Endothelial cell of umbilical vein (primary cell): Measurements from ENCODE around the gene LYRM7. TPM values are rescaled to one million over a fixed set of nuclear protein-coding genes. Genes with fewer than 3 reads are reported as not detected.

Source experiments
- BruUV-seq: library from RNA; stranded (reverse); fragments of 400-500 nt; replicated peaks from 2 replicates; lab custom pipeline; 2021; lab: Mats Ljungman, UMichigan
- CTCF ChIA-PET: fragments of 300-600, 350-600 bp; sonication (Branson Sonifier 250); formaldehyde crosslinking; loops from one replicate; lab custom pipeline; 2021; ENCODE audit warnings: antibody characterized with exemption, inconsistent platforms; lab: Charles Lee
- POLR2A ChIA-PET: fragments of 300-600, 350-600 bp; sonication (Branson Sonifier 250); formaldehyde crosslinking; loops from one replicate; lab custom pipeline; 2021; ENCODE audit warnings: antibody characterized with exemption, inconsistent platforms; lab: Charles Lee
- DNase-seq: peaks from one replicate; pipeline ENCODE4 v3.0.0-alpha.2; 2011; ENCODE audit warnings: low read depth, low spot score
- FAIRE-seq: peaks from 2 replicates; lab custom pipeline; 2011; peaks lifted over from hg19 to GRCh38; lab: Jason Lieb, UNC
- H2AFZ ChIP-seq: 2 replicates; pipeline ENCODE4 v1.6.0; 2012; ENCODE audit warnings: low read depth, low read length, control low read depth, inconsistent platforms
- H3K27ac ChIP-seq: 2 replicates; pipeline ENCODE4 v1.5.1; 2011; ENCODE audit warnings: low read depth, mild to moderate bottlenecking, control low read depth, low read length, moderate library complexity; ENCODE audit not compliant: insufficient read depth
- H3K27me3 ChIP-seq, 2 experiments: 2 replicates each; pipeline versions ENCODE4 v1.6.0 to v1.6.1; 2011; ENCODE audit warnings: low read length in 2 of 2, mixed read lengths in 1 of 2; ENCODE audit not compliant: control insufficient read depth in 2 of 2, insufficient read depth in 2 of 2
- H3K36me3 ChIP-seq, 2 experiments: 2 replicates in 1 of 2; 3 replicates in 1 of 2; pipeline ENCODE4 v1.5.1; 2011; ENCODE audit warnings: low read length in 2 of 2, mild to moderate bottlenecking in 1 of 2, moderate library complexity in 1 of 2; ENCODE audit not compliant: control insufficient read depth in 2 of 2, insufficient read depth in 2 of 2; ENCODE audit errors: extremely low read depth in 1 of 2
- H3K4me1 ChIP-seq: 3 replicates; pipeline ENCODE4 v1.5.1; 2011; ENCODE audit warnings: mild to moderate bottlenecking, low read length; ENCODE audit not compliant: control insufficient read depth, insufficient read depth; ENCODE audit errors: extremely low read depth
- H3K4me2 ChIP-seq: 2 replicates; pipeline ENCODE4 v1.6.1; 2011; ENCODE audit warnings: low read length, control low read depth, mixed read lengths; ENCODE audit not compliant: insufficient read depth
- H3K4me3 ChIP-seq, 3 experiments: fragments of 200-600 bp in 1 of 3; sonication (generic), shearing (Covaris generic) in 1 of 3; replicated peaks in 1 of 3; 2 replicates each; pipeline ENCODE4 v1.5.1; 2011 to 2016; ENCODE audit warnings: control low read depth in 3 of 3, low read length in 3 of 3, mild to moderate bottlenecking in 2 of 3, inconsistent platforms in 1 of 3, low read depth in 1 of 3, moderate library complexity in 1 of 3; ENCODE audit not compliant: insufficient read depth in 1 of 3
- H3K79me2 ChIP-seq: 2 replicates; pipeline ENCODE4 v1.6.0; 2012; ENCODE audit warnings: low read length, inconsistent platforms; ENCODE audit not compliant: control insufficient read depth, insufficient read depth
- H3K9ac ChIP-seq: replicated peaks from 2 replicates; pipeline ENCODE3; 2011; ENCODE audit warnings: low read length, control low read depth; ENCODE audit not compliant: insufficient read depth; ENCODE audit errors: extremely low read depth
- H3K9me1 ChIP-seq: replicated peaks from 3 replicates; pipeline ENCODE4 v1.6.0; 2011; ENCODE audit warnings: mild to moderate bottlenecking, low read length; ENCODE audit not compliant: control insufficient read depth, insufficient read depth; ENCODE audit errors: extremely low read depth
- H3K9me3 ChIP-seq: replicated peaks from 2 replicates; pipeline ENCODE4 v1.5.1; 2012; ENCODE audit warnings: low read length, inconsistent platforms; ENCODE audit not compliant: control insufficient read depth, insufficient read depth
- H4K20me1 ChIP-seq: replicated peaks from 2 replicates; pipeline ENCODE3; 2011; ENCODE audit warnings: mild to moderate bottlenecking, low read length; ENCODE audit not compliant: control insufficient read depth, insufficient read depth; ENCODE audit errors: extremely low read depth
- EZH2 ChIP-seq: IDR thresholded peaks from 2 replicates; pipeline ENCODE4 v1.6.1; 2012; ENCODE audit warnings: borderline replicate concordance, low read depth, mild to moderate bottlenecking, moderate library complexity, low read length, inconsistent platforms; ENCODE audit not compliant: severe bottlenecking
- FOS ChIP-seq: IDR thresholded peaks from 2 replicates; pipeline ENCODE4 v1.6.1; 2011; ENCODE audit warnings: mild to moderate bottlenecking, low read length, moderate library complexity, borderline replicate concordance; ENCODE audit not compliant: insufficient read depth
- GATA2 ChIP-seq: IDR thresholded peaks from 2 replicates; pipeline ENCODE4 v1.7.0; 2011; ENCODE audit warnings: low read depth, mild to moderate bottlenecking, moderate library complexity, mixed read lengths, low read length; ENCODE audit not compliant: insufficient read length, insufficient read depth
- JUN ChIP-seq: IDR thresholded peaks from 2 replicates; pipeline ENCODE4 v1.6.1; 2011; ENCODE audit warnings: borderline replicate concordance, low read depth; ENCODE audit not compliant: insufficient read length, insufficient read depth
- MYC ChIP-seq: IDR thresholded peaks from one replicate; pipeline ENCODE4 v1.6.1; 2011; ENCODE audit warnings: mild to moderate bottlenecking, low read depth, low read length
- POLR2A ChIP-seq: IDR thresholded peaks from 2 replicates; pipeline ENCODE4 v1.6.1; 2012; ENCODE audit warnings: low read depth, mild to moderate bottlenecking, control low read depth, low read length
- POLR2AphosphoS5 ChIP-seq: IDR thresholded peaks from 2 replicates; pipeline ENCODE4 v1.6.1; 2012; ENCODE audit warnings: low read depth, mild to moderate bottlenecking, control low read depth, low read length, moderate library complexity; ENCODE audit not compliant: insufficient read depth
- dilution Hi-C: fragments of 300-500 bp; cut with MboI; formaldehyde crosslinking; loops from one replicate; pipeline ENCODE4 v1.15.0; 2019; ENCODE audit warnings: low sequenced_read_pairs; ENCODE audit not compliant: extremely low pct_ligation_motif_present
- intact Hi-C: fragments of 100-400 bp; cut with micrococcal nuclease; formaldehyde crosslinking; loops from one replicate; pipeline ENCODE4 v1.10.0; 2022
- polyA plus RNA-seq, 4 experiments: library from polyadenylated mRNA; depleted of rRNA in 3 of 4; stranded (reverse) in 3 of 4; unstranded in 1 of 4; fragments of >200 nt; gene quantifications; 2 replicates each; pipeline versions ENCODE4 v1.2.1 to v1.2.3, GENCODE V29; 2011 to 2012; ENCODE audit warnings: missing spikeins in 1 of 4
- total RNA-seq: library from RNA; stranded (reverse); gene quantifications from 2 replicates; pipeline ENCODE4 v1.2.3, GENCODE V29; 2021
- TF ChIP-seq, protein P1 (sequence below), 2 donors: IDR thresholded peaks; 1 replicate in 1 of 2; 2 replicates in 1 of 2; pipeline ENCODE4 v1.5.1; 2011; ENCODE audit warnings: low read length in 2 of 2, mild to moderate bottlenecking in 2 of 2, moderate library complexity in 2 of 2, control low read depth in 1 of 2, inconsistent platforms in 1 of 2, low read depth in 1 of 2; ENCODE audit not compliant: insufficient read depth in 1 of 2; ENCODE audit errors: extremely low read depth in 1 of 2
- TF ChIP-seq, protein P2 (sequence below): IDR thresholded peaks from 2 replicates; pipeline ENCODE4 v1.6.1; 2011; ENCODE audit not compliant: insufficient read depth, insufficient read length

Gene LYRM7
- total and polyA plus RNA-seq, 2 donors (not counting 3 experiments of a cell fraction or from before 2014, with no cell fraction given): 0.88 to 7.5 TPM

DNA sequence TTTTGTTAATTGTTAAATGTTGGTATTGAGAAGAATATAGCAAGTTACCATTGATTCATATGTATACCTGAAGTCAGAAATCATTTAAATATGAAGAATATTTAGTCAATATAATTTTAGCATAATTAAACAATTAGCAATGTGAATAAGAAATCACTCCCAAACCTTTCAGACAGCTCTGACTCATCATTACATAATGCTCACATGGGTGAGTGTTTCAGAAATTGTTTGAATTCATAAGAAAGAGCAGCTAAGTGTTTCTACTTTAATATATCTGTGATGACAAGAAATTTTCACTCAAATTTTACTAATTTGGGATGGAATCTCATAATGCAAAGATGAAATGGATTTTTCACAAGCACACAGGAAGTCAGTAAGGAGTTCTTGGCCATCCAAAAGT lies 51.1 kb downstream of the LYRM7 start:
- Histone ChIP-seq H3K4me2 (no peak overlapping the region), H3K27ac (no peak overlapping the region), H3K4me3 (no peak overlapping the region), H3K79me2 (no peaks in the 10 kb centered on the region), H3K27me3 (no peaks in the 10 kb centered on the region), H3K4me1 (no peaks in the 10 kb centered on the region), H2AFZ (no peak overlapping the region), H3K9ac (no peak overlapping the region), H4K20me1 (no peaks in the 10 kb centered on the region), H3K36me3 (no peaks in the 10 kb centered on the region), H3K9me3 (no peaks in the 10 kb centered on the region), H3K9me1 (no peaks in the 10 kb centered on the region)
- BruUV-seq: no TSS peak
- intact Hi-C loops (no loop called here), dilution Hi-C loops (no loop called here)
- ChIA-PET POLR2A (no interaction called here), CTCF (interaction anchor here (0.8 to 1.6 kb wide), 5 partner anchors 8 to 50 kb away, joined by 3 to 6 read pairs (median 3); partner anchors contain the start of gene CDC42SE2)
- FAIRE-seq (peak; percentile 15), DNase-seq (peak; percentile 34)
- no peak for TF ChIP-seq GATA2
- peak; percentile 64 for TF ChIP-seq FOS
- TF ChIP-seq JUN: peak; percentile 32
- TF ChIP-seq MYC: no peak

DNA sequence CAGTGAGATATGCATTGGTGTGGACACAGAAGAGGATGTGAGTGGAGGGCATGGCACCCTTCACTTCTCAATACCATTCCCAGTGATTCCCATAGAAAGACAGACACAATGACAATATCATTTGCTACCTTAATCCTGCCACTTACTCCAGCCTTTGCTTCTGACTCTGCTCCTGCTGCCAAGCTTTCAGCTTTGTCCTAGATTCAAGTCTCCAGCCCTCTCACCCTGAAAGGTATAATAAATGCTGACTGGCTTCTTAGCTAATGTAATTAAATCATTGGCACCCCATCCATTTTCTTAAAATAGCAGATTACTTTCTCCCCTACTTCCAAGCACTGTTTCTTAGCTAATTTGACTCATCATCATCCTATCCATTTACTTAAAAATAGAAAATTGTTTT lies 52.0 kb downstream of the LYRM7 start:
- Histone ChIP-seq H3K27ac (no peak overlapping the region), H2AFZ (no peak overlapping the region), H3K9me1 (no peaks in the 10 kb centered on the region), H3K79me2 (no peaks in the 10 kb centered on the region), H3K9ac (no peak overlapping the region), H3K4me3 (no peak overlapping the region), H3K27me3 (no peaks in the 10 kb centered on the region), H3K4me1 (no peaks in the 10 kb centered on the region), H4K20me1 (no peaks in the 10 kb centered on the region), H3K9me3 (no peaks in the 10 kb centered on the region), H3K4me2 (no peak overlapping the region), H3K36me3 (no peaks in the 10 kb centered on the region)
- no peak for DNase-seq
- TF ChIP-seq GATA2: no peak
- TF ChIP-seq EZH2: no peak
- no peak for TF ChIP-seq POLR2A
- TF ChIP-seq, protein P1, sequence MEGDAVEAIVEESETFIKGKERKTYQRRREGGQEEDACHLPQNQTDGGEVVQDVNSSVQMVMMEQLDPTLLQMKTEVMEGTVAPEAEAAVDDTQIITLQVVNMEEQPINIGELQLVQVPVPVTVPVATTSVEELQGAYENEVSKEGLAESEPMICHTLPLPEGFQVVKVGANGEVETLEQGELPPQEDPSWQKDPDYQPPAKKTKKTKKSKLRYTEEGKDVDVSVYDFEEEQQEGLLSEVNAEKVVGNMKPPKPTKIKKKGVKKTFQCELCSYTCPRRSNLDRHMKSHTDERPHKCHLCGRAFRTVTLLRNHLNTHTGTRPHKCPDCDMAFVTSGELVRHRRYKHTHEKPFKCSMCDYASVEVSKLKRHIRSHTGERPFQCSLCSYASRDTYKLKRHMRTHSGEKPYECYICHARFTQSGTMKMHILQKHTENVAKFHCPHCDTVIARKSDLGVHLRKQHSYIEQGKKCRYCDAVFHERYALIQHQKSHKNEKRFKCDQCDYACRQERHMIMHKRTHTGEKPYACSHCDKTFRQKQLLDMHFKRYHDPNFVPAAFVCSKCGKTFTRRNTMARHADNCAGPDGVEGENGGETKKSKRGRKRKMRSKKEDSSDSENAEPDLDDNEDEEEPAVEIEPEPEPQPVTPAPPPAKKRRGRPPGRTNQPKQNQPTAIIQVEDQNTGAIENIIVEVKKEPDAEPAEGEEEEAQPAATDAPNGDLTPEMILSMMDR (IDR thresholded peaks at IDR 0.05; ENCODE audit: extremely low read depth in 1 of 2, insufficient read depth in 1 of 2, low read depth in 1 of 2, low read length in 2 of 2): no peak
- TF ChIP-seq, protein P2, sequence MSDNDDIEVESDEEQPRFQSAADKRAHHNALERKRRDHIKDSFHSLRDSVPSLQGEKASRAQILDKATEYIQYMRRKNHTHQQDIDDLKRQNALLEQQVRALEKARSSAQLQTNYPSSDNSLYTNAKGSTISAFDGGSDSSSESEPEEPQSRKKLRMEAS: no peak
- no peak for TF ChIP-seq POLR2AphosphoS5
- TF ChIP-seq MYC: no peak
- TF ChIP-seq JUN: no peak
- TF ChIP-seq FOS: no peak
- dilution Hi-C loops (no loop called here), intact Hi-C loops (no loop called here)
- BruUV-seq: no TSS peak
- CTCF ChIA-PET: no interaction called here
- POLR2A ChIA-PET: no interaction called here
- FAIRE-seq: no peak
